ENCODE data around the gene KLK4.

Gene KLK4

GRCh38 chr19:50878851-50879250, 32.3 kb downstream of the KLK4 start:
- DNase-seq: no peak

- no peak for DNase-seq
These were observed 33.9 kb downstream of the KLK4 start for GRCh38 chr19:50877338-50877737.

GRCh38 chr19:50876456-50876855, 34.7 kb downstream of the KLK4 start:
- DNase-seq: no peak

GRCh38 chr19:50875795-50876422, 35.3 kb downstream of the KLK4 start:
- no peak for DNase-seq

GRCh38 chr19:50874211-50874610, 37.0 kb downstream of the KLK4 start:
- DNase-seq: no peak

- DNase-seq: no peak
These were observed 38.1 kb downstream of the KLK4 start, which contains the start of gene KLK2 for GRCh38 chr19:50873056-50873455. Gene KLK2, plus strand, starts transcription at chr19:50873439. Its CDS starts 35 bp downstream, at chr19:50873474.

- DNase-seq: no peak
These were observed 40.6 kb downstream of the KLK4 start for GRCh38 chr19:50870417-50871089.

- DNase-seq: no peak
These were observed 41.7 kb downstream of the KLK4 start for GRCh38 chr19:50869479-50869878.

GRCh38 chr19:50861496-50862286, 49.5 kb downstream of the KLK4 start:
- no peak for DNase-seq

GRCh38 chr19:50861010-50861409, 50.2 kb downstream of the KLK4 start:
- DNase-seq: no peak

GRCh38 chr19:50859849-50860248, 51.3 kb downstream of the KLK4 start:
- no peak for DNase-seq

GRCh38 chr19:50858886-50859285, 52.3 kb downstream of the KLK4 start:
- DNase-seq: no peak

GRCh38 chr19:50857366-50857765, 53.8 kb downstream of the KLK4 start:
- DNase-seq: no peak
